Keratinocyte (primary cell): Measurements from ENCODE around the gene SIX1.

ENCODE experiments used
- EZH2 ChIP-seq: IDR thresholded peaks from one replicate; pipeline ENCODE4 v1.6.1; 2012; ENCODE audit warnings: inconsistent platforms, mild to moderate bottlenecking, low read length, moderate library complexity
- TF ChIP-seq, protein P1 (sequence below), 3 experiments: IDR thresholded peaks in 1 of 3; conservative IDR thresholded peaks in 1 of 3; optimal IDR thresholded peaks in 1 of 3; 2 replicates in 2 of 3; 3 replicates in 1 of 3; pipeline versions ENCODE3 to v1.5.1; 2011; ENCODE audit warnings: low read length in 3 of 3, mild to moderate bottlenecking in 3 of 3, moderate library complexity in 2 of 3, control low read depth in 1 of 3, inconsistent platforms in 1 of 3; ENCODE audit not compliant: insufficient read depth in 2 of 3; ENCODE audit errors: extremely low read depth in 1 of 3

GRCh38 chr14:60657456-60658210 lies 8.4 kb upstream of the SIX1 start:
- TF ChIP-seq, protein P1, sequence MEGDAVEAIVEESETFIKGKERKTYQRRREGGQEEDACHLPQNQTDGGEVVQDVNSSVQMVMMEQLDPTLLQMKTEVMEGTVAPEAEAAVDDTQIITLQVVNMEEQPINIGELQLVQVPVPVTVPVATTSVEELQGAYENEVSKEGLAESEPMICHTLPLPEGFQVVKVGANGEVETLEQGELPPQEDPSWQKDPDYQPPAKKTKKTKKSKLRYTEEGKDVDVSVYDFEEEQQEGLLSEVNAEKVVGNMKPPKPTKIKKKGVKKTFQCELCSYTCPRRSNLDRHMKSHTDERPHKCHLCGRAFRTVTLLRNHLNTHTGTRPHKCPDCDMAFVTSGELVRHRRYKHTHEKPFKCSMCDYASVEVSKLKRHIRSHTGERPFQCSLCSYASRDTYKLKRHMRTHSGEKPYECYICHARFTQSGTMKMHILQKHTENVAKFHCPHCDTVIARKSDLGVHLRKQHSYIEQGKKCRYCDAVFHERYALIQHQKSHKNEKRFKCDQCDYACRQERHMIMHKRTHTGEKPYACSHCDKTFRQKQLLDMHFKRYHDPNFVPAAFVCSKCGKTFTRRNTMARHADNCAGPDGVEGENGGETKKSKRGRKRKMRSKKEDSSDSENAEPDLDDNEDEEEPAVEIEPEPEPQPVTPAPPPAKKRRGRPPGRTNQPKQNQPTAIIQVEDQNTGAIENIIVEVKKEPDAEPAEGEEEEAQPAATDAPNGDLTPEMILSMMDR (optimal IDR thresholded peaks at IDR 0.05 in 1 of 3, IDR thresholded peaks at IDR 0.05 in 1 of 3, conservative IDR thresholded peaks at IDR 0.05 in 1 of 3; ENCODE audit: extremely low read depth in 1 of 3, insufficient read depth in 2 of 3, low read length in 3 of 3), result no peak
- TF ChIP-seq EZH2, result no peak
